Omental fat pad (tissue), 4 donors: ENCODE results near the gene KRTAP22-2. TPM values are rescaled to one million over a fixed set of nuclear protein-coding genes. Genes with fewer than 3 reads are reported as not detected.

Experiments used
- ATAC-seq: fragments of 150-250 bp; one replicate; pipeline ENCODE4 v1.9.1; 2016; ENCODE audit warnings: mild to moderate bottlenecking, moderate library complexity; ENCODE audit not compliant: low FRiP score
- DNase-seq: peaks from one replicate; pipeline ENCODE4 v3.0.0-alpha.2; 2019; ENCODE audit warnings: low spot score
- CTCF ChIP-seq, 3 donors: fragments of 450-650 bp; IDR thresholded peaks; one replicate each; pipeline ENCODE4 v1.5.1; 2016 to 2017; ENCODE audit warnings: antibody characterized with exemption in 3 of 3, mild to moderate bottlenecking in 3 of 3, moderate library complexity in 2 of 3
- total RNA-seq, 4 donors: library from RNA; depleted of rRNA; stranded (reverse); fragments of >200 nt; gene quantifications; one replicate each; pipeline ENCODE4 v1.1.0, GENCODE V29; 2016

KRTAP22-2 gene
- total RNA-seq, 4 donors from 2014 or later = not detected

- DNase-seq (no peak), ATAC-seq (no peak)
- no peak for TF ChIP-seq CTCF (IDR thresholded peaks at IDR 0.05)
These were observed 30.3 kb upstream of the KRTAP22-2 start, which contains the start of gene KRTAP20-4 for GRCh38 chr21:30620522-30620921. Gene KRTAP20-4, plus strand, starts transcription at chr21:30620627.

- no peak for ATAC-seq
- TF ChIP-seq CTCF (IDR thresholded peaks at IDR 0.05) = no peak
- no peak for DNase-seq
These were observed 29.9 kb upstream of the KRTAP22-2 start for GRCh38 chr21:30620080-30620479.

GRCh38 chr21:30616125-30616524, 25.9 kb upstream of the KRTAP22-2 start, which contains the start of gene KRTAP20-1:
Gene KRTAP20-1, plus strand, starts transcription at chr21:30616425. Its CDS starts 30 bp downstream, at chr21:30616455.
- ATAC-seq (no peak), DNase-seq (no peak)
- TF ChIP-seq CTCF (IDR thresholded peaks at IDR 0.05) = no peak

- DNase-seq (no peak), ATAC-seq (no peak)
- no peak for TF ChIP-seq CTCF (IDR thresholded peaks at IDR 0.05)
These were observed 25.0 kb upstream of the KRTAP22-2 start for GRCh38 chr21:30615199-30615598.

- no peak for TF ChIP-seq CTCF (IDR thresholded peaks at IDR 0.05)
- no peak for DNase-seq
- no peak for ATAC-seq
These were observed 23.6 kb upstream of the KRTAP22-2 start, which contains the start of gene KRTAP6-1 for GRCh38 chr21:30613836-30614235. Gene KRTAP6-1, minus strand, starts transcription at chr21:30613930. Its CDS starts 26 bp downstream, at chr21:30613904.

- DNase-seq (no peak), ATAC-seq (no peak)
- TF ChIP-seq CTCF (IDR thresholded peaks at IDR 0.05) = no peak
These were observed 21.9 kb upstream of the KRTAP22-2 start for GRCh38 chr21:30612132-30612531.

- DNase-seq = no peak
- TF ChIP-seq CTCF (IDR thresholded peaks at IDR 0.05) = no peak
- ATAC-seq = no peak
These were observed 15.8 kb upstream of the KRTAP22-2 start for GRCh38 chr21:30605968-30606367.
